ENCODE data around the gene HNF4A.

The HNF4A gene

GRCh38 chr20:44392776-44393607, 37.5 kb downstream of the HNF4A start:
- DNase-seq (ENCODE audit: low spot score): no peak

- no peak for DNase-seq (ENCODE audit: low spot score)
These were observed 38.3 kb downstream of the HNF4A start for GRCh38 chr20:44393608-44394451.

GRCh38 chr20:44394452-44394701, 38.9 kb downstream of the HNF4A start:
- DNase-seq (ENCODE audit: low spot score): no peak

GRCh38 chr20:44394702-44395460, 39.4 kb downstream of the HNF4A start:
- no peak for DNase-seq (ENCODE audit: low spot score)

GRCh38 chr20:44395461-44396340, 40.2 kb downstream of the HNF4A start:
- no peak for DNase-seq (ENCODE audit: low spot score)

- DNase-seq (ENCODE audit: low spot score): no peak
These were observed 41.1 kb downstream of the HNF4A start for GRCh38 chr20:44396369-44397130.

- DNase-seq (ENCODE audit: low spot score): no peak
These were observed 42.8 kb downstream of the HNF4A start for GRCh38 chr20:44398335-44398734.

- DNase-seq (ENCODE audit: low spot score): no peak
These were observed 43.9 kb downstream of the HNF4A start for GRCh38 chr20:44399446-44399845.

GRCh38 chr20:44400671-44400969, 45.1 kb downstream of the HNF4A start:
- no peak for DNase-seq (ENCODE audit: low spot score)

GRCh38 chr20:44400970-44401769, 45.7 kb downstream of the HNF4A start:
- DNase-seq (ENCODE audit: low spot score): no peak

- no peak for DNase-seq (ENCODE audit: low spot score)
These were observed 46.4 kb downstream of the HNF4A start for GRCh38 chr20:44401770-44402390.

- DNase-seq (ENCODE audit: low spot score): no peak
These were observed 47.1 kb downstream of the HNF4A start for GRCh38 chr20:44402391-44403193.

GRCh38 chr20:44403194-44404112, 48.0 kb downstream of the HNF4A start:
- no peak for DNase-seq (ENCODE audit: low spot score)

- DNase-seq (ENCODE audit: low spot score): no peak
These were observed 49.0 kb downstream of the HNF4A start for GRCh38 chr20:44404204-44405181.

- DNase-seq (ENCODE audit: low spot score): no peak
These were observed 49.8 kb downstream of the HNF4A start for GRCh38 chr20:44405257-44405656.

GRCh38 chr20:44405785-44406571, 50.5 kb downstream of the HNF4A start:
- DNase-seq (ENCODE audit: low spot score): no peak
